OCI-LY7 (cell line): ENCODE data around the gene KIF1B. TPM values are rescaled to one million over a fixed set of nuclear protein-coding genes. Genes with fewer than 3 reads are reported as not detected.

ENCODE experiments used
- BruUV-seq: library from RNA; stranded (reverse); fragments of 400-500 nt; replicated peaks from 2 replicates; lab custom pipeline; 2021; lab: Mats Ljungman, UMichigan
- CTCF ChIA-PET: fragments of 300-600 bp; sonication (Branson Sonifier 250); formaldehyde crosslinking; loops from one replicate; lab custom pipeline; 2022; ENCODE audit warnings: antibody characterized with exemption; ENCODE audit not compliant: unreplicated experiment; lab: Charles Lee
- POLR2A ChIA-PET: fragments of 300-600 bp; sonication (Branson Sonifier 250); formaldehyde crosslinking; loops from one replicate; lab custom pipeline; 2022; ENCODE audit warnings: antibody characterized with exemption; lab: Charles Lee
- DNase-seq: peaks from one replicate; pipeline ENCODE4 v3.0.0-alpha.2; 2015; ENCODE audit warnings: low spot score
- H2AFZ ChIP-seq: fragments of 200-600 bp; sonication (generic), shearing (Covaris generic); 2 replicates; pipeline ENCODE4 v1.6.1; 2014; ENCODE audit warnings: mild to moderate bottlenecking, antibody characterized with exemption, low read length, moderate library complexity
- H3K27ac ChIP-seq: fragments of 200-600 bp; sonication (generic); 2 replicates; pipeline ENCODE4 v1.5.1; 2014; ENCODE audit warnings: mixed run types, low read depth, mild to moderate bottlenecking, moderate library complexity, low read length, inconsistent platforms; ENCODE audit not compliant: poor library complexity, severe bottlenecking
- H3K36me3 ChIP-seq: fragments of 200-600 bp; sonication (generic); 2 replicates; pipeline ENCODE4 v1.6.1; 2014; ENCODE audit warnings: mild to moderate bottlenecking, antibody characterized with exemption, low read length, moderate library complexity, mixed read lengths; ENCODE audit not compliant: insufficient read depth
- H3K4me1 ChIP-seq: fragments of 200-600 bp; sonication (generic); 2 replicates; pipeline ENCODE4 v1.5.1; 2014; ENCODE audit warnings: mild to moderate bottlenecking, low read length; ENCODE audit not compliant: insufficient read depth, poor library complexity, severe bottlenecking
- H3K4me2 ChIP-seq: fragments of 200-600 bp; sonication (generic); 2 replicates; pipeline ENCODE4 v1.6.1; 2014; ENCODE audit warnings: mild to moderate bottlenecking, low read length
- H3K4me3 ChIP-seq: fragments of 200-600 bp; sonication (generic); 2 replicates; pipeline ENCODE4 v1.5.1; 2014; ENCODE audit warnings: mild to moderate bottlenecking, low read depth, low read length; ENCODE audit not compliant: poor library complexity, severe bottlenecking
- H3K79me2 ChIP-seq: fragments of 200-600 bp; sonication (generic); 2 replicates; pipeline ENCODE4 v1.6.1; 2016; ENCODE audit warnings: low read depth, mild to moderate bottlenecking, low read length, moderate library complexity, mixed read lengths; ENCODE audit not compliant: insufficient read depth
- H3K9me2 ChIP-seq: fragments of 200-600 bp; sonication (generic); 2 replicates; pipeline ENCODE4 v1.6.1; 2016; ENCODE audit warnings: mild to moderate bottlenecking, low read length, mixed read lengths; ENCODE audit not compliant: insufficient read depth
- H3K9me3 ChIP-seq: fragments of 200-600 bp; sonication (generic); 2 replicates; pipeline ENCODE4 v1.6.1; 2014; ENCODE audit warnings: mild to moderate bottlenecking, mixed run types, low read length, mixed read lengths
- H4K20me1 ChIP-seq: fragments of 200-600 bp; sonication (generic); 2 replicates; pipeline ENCODE4 v1.6.1; 2014; ENCODE audit warnings: mild to moderate bottlenecking, antibody characterized with exemption, low read length, moderate library complexity, mixed read lengths; ENCODE audit not compliant: insufficient read depth
- CTCF ChIP-seq: fragments of 200-600 bp; sonication (generic); conservative IDR thresholded peaks from 2 replicates; pipeline ENCODE4 v1.5.1; 2014; ENCODE audit warnings: mild to moderate bottlenecking, antibody characterized with exemption, low read length, moderate library complexity, mixed read lengths
- EZH2phosphoT487 ChIP-seq: fragments of 200-600 bp; sonication (generic); IDR thresholded peaks from 2 replicates; pipeline ENCODE4 v1.6.1; 2018; ENCODE audit warnings: low read depth, borderline replicate concordance, mild to moderate bottlenecking, mixed run types, antibody characterized with exemption, low read length, moderate library complexity, mixed read lengths
- intact Hi-C: fragments of 100-400 bp; cut with micrococcal nuclease; formaldehyde crosslinking; loops from one replicate; pipeline ENCODE4 v1.10.0; 2022; ENCODE audit not compliant: unreplicated experiment
- total RNA-seq, 2 experiments: library from RNA; depleted of rRNA in 1 of 2; stranded (reverse); fragments of >200 nt in 1 of 2; shearing (Covaris generic) in 1 of 2; gene quantifications; 2 replicates each; pipeline ENCODE4 v1.2.3, GENCODE V29; 2014 to 2022

The KIF1B gene
- total RNA-seq, 2 experiments from 2014 or later: 3.8 to 4.8 TPM

- TF ChIP-seq EZH2phosphoT487 (no peak), CTCF (no peak)
- CTCF ChIA-PET: interaction anchor here (0.5 kb wide), 1 partner anchor 428 kb away, joined by 3 read pairs; no protein-coding TSS in a partner anchor
- POLR2A ChIA-PET: interaction anchor here (0.5 kb wide), 1 partner anchor 192 kb away, joined by 3 read pairs; no protein-coding TSS in a partner anchor
- Histone ChIP-seq H3K9me3 (no peaks in the 10 kb centered on the region), H3K4me2 (no peak overlapping the region), H4K20me1 (no peaks in the 10 kb centered on the region), H3K4me1 (no peaks in the 10 kb centered on the region), H3K27ac (no peak overlapping the region), H3K4me3 (no peak overlapping the region), H3K9me2 (no peaks in the 10 kb centered on the region), H3K79me2 (no peaks in the 10 kb centered on the region), H2AFZ (no peak overlapping the region), H3K36me3 (no peaks in the 10 kb centered on the region)
- BruUV-seq: no TSS peak
- intact Hi-C loops: no loop called here
- no peak for DNase-seq
Measured at GRCh38 chr1:10379101-10379620, 168.8 kb downstream of the KIF1B start.

DNA sequence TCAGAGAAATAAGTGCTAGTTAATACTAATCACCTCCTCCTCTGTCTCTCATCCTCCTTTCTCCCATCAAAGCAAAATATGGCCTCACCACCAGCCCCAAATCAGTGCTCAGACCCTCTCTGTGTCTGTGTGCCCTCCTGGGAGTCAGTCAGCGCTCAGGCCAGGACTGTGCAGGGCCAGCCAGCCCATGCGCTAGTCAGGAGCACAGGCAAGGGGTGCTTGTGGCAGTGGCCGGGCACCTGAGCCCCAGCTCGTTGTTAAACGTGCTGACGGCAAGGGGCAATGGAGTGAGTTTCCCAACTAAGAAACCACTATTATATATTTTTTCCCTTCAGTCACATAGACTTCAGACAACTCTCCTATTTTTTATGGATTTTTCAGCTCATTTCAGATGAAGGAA, 169.3 kb downstream of the KIF1B start:
- Histone ChIP-seq H3K36me3 (no peaks in the 10 kb centered on the region), H3K4me2 (no peak overlapping the region), H3K4me1 (no peaks in the 10 kb centered on the region), H3K27ac (no peak overlapping the region), H2AFZ (no peak overlapping the region), H3K9me2 (no peaks in the 10 kb centered on the region), H3K9me3 (no peaks in the 10 kb centered on the region), H4K20me1 (no peaks in the 10 kb centered on the region), H3K4me3 (no peak overlapping the region), H3K79me2 (no peaks in the 10 kb centered on the region)
- TF ChIP-seq EZH2phosphoT487: no peak
- TF ChIP-seq CTCF: no peak
- POLR2A ChIA-PET: interaction anchor here (0.5 kb wide), 1 partner anchor 192 kb away, joined by 3 read pairs; no protein-coding TSS in a partner anchor
- no TSS peak for BruUV-seq
- DNase-seq: no peak
- CTCF ChIA-PET: interaction anchor here (0.5 kb wide), 1 partner anchor 429 kb away, joined by 3 read pairs; no protein-coding TSS in a partner anchor
- intact Hi-C loops: no loop called here

DNA sequence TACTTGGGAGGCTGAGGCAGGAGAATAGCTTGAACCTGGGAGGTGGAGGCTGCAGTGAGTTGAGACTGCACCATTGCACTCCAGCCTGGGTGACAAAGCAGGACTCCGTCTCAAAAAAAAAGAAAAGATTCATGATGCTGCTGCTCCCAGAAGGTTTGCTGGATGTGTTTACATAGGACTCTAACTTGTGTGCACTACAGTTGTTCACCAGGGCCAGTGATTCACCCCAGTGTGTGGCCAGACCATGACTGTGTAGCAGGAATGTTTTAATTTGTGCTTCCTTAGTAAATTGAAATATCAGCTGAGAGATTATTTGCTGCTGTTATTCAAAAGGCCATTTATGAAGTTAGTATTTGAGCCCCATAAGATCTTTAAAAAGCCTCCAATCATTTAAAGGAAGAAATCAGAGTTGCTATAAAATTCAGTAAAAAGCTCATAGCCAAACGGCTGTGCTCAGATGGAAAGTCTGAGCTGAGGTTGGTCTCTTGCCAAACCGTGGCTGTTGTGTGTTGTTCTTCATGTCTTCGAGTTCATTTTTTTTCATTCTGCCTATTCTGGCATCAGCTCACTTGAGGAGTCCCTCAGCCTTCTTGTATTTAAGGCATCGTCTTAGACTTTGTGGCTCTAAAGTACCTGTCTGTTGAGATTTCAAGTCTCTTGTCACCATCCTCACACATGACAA, 170.4 kb downstream of the KIF1B start:
- Histone ChIP-seq H3K9me2 (no peaks in the 10 kb centered on the region), H3K79me2 (no peaks in the 10 kb centered on the region), H3K9me3 (no peaks in the 10 kb centered on the region), H3K4me2 (no peak overlapping the region), H3K4me1 (no peaks in the 10 kb centered on the region), H4K20me1 (no peaks in the 10 kb centered on the region), H3K27ac (no peak overlapping the region), H2AFZ (no peak overlapping the region), H3K4me3 (no peak overlapping the region), H3K36me3 (no peaks in the 10 kb centered on the region)
- intact Hi-C loops: no loop called here
- CTCF ChIA-PET: no interaction called here
- BruUV-seq: no TSS peak
- DNase-seq: no peak
- POLR2A ChIA-PET: interaction anchor here (0.6 to 0.7 kb wide), 2 partner anchors 29 to 501 kb away, joined by 3 to 5 read pairs; no protein-coding TSS in a partner anchor
- TF ChIP-seq EZH2phosphoT487: no peak
- TF ChIP-seq CTCF: no peak
